ENCODE data around the gene ANO3.

The ANO3 gene

DNA sequence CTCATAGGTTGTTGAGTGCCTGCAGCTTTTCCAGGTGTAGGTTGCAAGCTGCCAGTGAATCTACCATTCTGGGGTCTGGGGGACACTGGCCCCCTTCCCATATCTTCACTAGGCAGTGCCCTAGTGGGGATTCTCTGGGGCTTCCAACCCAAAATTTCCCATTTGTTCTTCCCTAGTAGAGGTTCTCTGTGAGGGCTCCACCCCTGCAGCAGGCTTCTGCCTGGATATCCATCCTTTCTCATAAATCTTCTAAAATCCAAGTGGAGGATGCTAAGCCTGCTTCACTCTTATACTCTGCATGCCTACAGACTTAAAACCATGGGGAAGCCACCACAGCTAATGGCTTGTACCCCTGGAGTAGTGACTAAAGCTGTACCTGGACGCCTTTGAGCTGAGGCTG, 33.4 kb downstream of the ANO3 start:
- DNase-seq, result no peak

DNA sequence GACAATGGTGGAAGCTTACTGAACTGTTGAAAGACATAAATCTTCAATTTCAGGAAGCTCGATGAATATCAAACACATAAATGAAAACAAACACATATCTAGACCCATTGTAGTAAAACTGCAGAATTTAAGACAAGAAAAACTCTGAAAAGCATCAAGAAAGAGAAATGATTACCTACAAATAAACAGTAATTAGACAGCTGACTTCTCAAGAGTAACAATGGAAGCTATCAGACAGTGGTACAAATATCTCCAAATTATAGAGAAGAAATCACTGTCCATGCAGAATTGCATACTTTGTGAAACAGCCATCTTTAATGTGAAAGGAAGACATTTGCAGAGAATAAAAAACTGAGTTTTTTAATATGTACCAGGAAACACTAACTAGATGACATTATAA, 45.7 kb downstream of the ANO3 start:
- no peak for DNase-seq

DNA sequence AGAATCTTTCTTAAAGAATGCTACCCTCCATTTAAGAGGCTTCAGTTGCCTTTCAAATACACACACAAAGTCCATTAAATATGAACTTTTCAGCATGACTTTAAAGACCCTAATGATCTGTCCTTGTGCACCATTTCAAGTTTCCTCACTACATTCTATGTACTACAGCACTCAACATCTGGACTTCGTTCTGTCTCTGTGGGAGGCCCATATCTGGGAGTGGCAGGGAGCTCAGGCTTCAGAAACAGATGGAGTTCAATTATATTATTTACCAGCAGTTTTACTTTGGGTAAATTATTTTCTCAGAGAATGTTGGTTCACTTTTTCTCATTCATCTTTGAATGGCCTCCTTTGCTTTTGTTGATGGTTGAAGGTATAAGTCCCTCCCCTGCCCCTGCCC, 67.4 kb downstream of the ANO3 start:
- DNase-seq, result no peak

DNA sequence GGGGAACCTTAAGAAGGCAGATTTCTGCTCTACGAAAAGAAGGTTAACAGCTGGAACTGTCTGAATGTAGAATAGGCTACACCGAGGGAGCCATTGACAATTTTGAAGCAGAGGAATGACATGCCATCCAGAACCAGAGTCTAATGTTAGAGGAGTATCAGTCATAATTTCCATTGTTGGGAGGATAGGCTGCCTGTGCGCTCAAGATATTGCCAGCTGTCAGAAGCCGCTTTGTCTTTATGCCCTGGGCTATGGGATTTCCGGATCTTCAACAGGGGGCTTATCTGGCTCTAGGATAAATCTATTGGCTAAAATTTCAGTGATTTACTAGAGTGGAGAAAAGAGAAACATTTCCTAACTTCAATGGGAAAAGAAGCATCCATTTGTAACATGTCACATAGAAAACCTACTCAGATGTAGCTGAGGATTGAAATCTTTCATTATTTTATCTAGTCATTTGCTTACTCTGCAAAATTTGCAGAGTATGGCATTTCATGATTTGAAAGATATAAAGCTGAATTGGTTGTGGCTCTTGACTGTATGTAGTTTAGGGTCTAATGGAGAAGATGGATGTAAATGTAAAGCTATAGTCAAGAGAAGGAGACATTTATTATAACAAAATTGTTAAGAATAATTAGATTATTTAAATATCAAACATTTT, 78.9 kb downstream of the ANO3 start:
- no peak for DNase-seq

DNA sequence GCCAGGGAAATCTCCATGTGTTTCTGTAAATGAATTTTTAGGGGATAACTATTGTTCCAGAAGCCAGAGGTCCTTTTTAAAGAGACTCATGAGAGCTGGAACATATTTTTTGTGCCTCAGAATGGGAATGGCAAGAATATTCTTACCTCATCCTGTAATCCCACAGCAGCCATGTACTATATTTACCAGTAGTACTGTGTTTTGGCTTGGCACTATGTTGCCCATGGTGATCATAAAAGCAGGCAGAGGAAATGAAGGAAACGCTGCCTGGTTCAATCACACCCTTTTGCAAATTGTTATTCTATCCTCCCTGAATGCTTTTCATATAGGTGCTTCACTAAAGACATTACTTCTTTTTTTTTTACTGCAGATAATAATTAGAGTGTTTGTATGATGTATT, 81.0 kb downstream of the ANO3 start:
- DNase-seq, result no peak

DNA sequence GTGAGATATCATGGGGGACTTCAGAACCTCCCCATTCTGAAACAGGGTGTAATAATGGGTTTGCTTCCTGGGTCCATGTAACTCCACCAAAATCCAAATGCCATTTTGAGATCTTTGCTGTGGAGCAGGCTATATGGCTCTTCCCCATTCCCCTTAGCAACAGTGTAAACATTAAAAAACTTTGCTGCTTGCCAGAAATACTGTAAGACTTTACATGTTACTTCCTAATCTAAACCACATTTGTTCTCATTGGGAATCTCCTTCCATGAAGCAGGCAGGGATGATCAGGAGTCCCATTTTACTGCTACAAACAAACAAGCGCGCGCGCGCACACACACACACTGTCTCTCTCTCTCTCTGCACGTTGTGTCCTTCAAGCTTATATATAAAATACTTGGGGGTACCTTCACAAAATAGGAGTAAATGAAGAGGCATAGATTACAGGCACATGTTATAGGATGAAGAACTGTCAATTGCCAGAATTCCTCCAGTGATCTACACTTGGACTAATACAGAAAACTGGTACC, 86.5 kb downstream of the ANO3 start:
- no peak for DNase-seq

DNA sequence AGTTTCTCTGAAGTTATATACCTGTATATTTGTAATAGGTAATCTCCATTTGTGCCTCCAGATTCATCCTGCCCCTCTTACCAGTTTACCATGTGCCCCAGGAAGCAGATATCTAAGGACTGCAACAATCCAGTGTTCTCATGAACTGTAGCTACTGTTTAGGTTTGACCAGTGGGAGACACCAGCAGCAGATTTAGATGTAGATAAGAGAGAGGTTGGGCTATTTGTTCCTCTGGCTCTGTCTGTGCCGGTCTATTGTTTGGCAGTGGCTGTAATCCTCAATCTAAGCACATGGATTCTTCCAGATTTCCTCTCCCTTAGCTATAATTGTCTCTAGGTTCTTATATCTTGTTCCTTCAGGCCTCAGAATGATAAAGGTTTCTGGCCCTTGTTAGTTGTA, 88.4 kb downstream of the ANO3 start:
- DNase-seq, result no peak

DNA sequence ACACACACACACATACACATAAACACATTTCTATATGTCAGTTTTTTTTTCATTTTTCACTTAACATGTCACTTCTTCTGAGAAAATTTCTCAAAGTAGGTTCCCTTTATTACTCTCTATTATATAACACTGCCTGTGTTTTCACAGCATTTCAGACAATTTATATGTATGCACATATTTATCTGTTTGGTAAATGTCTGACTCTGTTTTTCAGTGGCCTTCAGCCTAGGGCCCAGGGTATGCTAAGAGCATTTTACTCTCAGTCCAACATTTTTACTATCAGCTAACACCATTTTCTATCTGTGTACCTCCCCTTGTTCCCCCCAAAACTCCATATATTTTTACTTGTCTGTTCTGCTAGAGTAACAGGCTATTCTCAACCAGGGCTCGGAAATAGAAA, 92.3 kb downstream of the ANO3 start:
- DNase-seq, result no peak

DNA sequence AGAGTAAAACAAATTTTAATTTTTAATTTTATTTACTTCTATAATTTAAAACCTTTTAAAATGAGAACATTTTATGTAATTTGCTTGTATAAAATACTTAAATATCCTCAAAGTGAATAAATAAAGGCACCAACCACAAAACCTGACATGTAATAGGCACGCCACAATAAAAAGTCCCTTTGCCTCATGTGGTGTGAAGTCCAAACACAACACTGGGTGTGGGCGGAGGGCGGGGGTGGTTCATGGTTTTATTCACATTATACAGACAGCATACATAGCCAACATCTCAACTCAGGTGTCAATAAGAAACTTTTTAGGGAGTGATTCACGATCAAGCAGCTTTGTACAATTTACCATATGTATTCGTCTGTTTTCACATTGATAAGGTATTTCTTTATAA, 107.9 kb downstream of the ANO3 start:
- no peak for DNase-seq

DNA sequence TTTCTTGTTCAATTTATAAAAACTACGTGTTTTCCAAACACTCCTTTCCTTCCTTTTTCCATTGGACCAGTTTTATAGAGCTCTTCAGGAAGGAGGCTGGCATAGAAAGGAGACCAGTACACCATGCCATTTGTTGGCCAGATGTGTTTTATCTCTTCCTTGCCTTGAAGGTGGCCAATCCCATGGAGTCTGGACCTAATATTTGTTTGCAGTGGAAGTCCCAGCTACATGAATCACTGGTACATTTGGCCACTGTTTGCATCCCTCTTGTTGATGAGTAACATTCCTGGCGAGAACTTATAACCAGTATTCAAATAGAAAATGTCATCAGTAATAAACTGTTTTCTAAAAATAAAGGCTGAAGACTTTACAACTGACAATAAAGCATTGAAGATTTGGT, 110.2 kb downstream of the ANO3 start:
- DNase-seq, result no peak

DNA sequence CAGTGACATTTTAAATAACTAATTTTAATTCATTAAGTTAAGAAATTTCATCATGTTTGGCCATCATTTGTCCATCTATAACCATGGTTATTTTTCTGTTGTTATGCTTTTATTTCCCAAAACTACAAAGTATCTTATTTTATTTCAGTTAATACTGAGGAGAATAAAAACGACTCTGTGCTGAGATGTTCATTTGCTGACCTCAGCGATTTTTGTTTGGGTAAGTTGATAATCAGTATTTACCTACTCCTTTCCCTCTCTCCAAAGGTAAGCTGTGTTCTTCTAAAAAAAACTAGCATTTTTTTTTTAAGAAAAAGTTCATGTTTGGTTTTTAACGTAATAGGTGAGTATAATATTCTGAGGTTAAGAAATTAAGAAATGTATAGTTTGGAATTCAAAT, 111.7 kb downstream of the ANO3 start:
- no peak for DNase-seq

DNA sequence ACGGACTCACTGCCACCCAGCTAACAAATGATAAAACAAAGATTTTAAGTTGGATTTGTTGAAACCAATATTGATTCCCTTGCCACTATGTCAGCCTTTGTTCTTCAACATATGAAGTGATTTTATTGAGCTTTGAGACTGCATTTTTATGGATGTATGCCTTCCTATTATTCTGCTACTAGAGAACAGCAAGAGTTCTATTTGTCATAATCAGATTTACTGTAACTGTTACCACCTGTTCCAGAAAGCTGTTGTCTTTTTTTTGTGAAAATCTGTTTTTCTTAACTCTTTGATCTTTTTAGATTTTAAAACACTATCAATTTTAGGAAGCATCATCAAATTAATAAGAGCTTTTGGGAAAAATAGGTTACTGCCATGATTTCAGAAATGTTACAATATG, 125.7 kb downstream of the ANO3 start:
- DNase-seq, result no peak

DNA sequence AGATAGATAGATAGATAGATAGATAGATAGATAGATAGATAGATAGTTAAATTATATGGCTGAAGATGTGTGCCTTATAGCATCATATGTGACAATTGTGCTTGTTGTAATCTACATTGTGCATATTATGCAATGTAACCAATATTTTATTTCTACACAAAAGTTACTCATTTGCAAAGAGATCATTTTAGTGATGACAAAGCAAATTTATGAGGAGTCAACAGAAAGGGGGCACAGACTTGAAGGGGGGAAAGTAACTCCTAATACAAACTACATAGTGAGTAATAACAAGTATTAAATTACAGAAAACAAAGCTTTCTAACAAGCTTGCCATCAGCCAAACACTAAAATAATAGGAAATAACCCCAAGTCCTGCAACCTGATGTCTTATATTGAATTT, 133.3 kb downstream of the ANO3 start:
- DNase-seq, result no peak

DNA sequence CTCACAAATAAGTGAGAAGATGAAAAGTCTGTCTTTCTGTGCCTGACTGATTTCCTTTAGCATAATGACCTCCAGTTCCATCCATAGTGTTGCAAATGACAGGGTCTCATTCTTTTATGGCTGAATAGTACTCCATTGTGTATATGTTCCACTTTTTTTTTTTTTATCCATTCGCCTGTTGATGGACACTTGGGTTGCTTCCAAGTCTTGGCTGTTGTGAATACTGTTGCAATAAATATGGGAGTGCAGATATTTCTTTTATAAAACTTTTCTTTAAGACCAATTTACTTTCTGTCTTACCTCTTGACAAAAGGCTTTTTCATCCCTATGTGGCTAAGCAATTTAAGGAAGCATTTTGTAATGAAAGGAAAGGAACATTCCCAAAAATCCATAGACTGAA, 135.6 kb downstream of the ANO3 start:
- no peak for DNase-seq

DNA sequence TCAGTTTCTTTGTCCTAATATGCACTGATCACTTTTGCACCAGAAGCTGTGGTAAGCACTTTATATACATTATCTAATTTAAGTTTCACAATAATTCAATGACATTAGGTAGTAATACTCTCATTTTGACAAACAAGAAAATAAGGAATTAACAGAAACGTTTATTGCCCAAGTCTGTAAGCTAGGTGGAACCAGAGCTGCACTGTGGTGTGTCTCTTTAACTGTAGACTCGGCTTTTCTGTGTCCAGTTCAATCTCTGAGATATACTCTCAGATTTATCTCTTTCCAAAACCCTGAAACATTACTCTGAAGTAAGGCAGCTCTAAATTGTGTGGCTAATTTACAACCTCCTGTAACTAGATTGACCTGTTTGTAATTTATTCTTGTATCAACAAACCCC, 139.1 kb downstream of the ANO3 start:
- no peak for DNase-seq

DNA sequence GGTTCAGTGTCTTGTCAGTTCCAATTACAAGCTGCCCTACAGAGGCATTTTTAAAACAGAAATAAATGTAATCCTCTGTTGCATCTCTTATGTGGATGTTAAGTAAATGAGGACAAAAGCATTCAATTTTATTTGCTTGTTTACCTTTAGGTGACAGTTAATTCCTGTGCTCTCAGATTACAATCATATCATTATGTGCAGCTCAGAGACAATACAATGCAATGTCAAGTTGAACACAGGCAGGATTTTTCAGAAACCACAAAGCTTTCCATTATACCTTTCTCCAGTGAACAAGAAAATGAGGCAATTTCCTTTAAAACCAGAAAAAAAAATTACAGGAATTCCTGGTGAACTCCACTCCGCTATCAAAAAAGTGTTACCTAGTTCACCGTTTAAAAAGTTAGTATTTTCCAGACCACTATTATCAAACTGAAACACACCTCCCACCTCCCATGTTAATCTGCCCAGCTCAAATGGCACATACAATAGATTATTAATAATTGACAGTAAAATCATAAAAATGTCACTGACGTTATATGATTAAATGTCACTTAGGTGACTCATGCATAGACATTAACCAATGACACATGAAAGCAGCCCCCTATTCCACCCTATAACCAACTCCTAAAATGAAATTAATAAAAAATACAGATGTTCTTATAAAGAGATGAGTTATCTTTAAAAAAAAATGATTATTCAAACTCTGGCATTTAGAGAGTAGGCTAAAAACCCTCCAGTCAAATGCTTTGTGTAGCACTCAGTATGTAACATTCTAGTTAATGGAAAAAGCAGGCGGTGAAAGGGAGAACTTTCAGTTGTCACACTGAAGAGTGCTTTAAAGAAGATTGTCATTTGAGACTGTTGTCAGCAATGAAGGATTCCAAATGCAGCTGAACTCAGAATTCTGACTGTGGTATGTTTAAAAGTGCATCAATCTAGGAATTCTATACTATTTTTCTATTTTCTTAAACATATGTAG, 141.6 kb downstream of the ANO3 start:
- no peak for DNase-seq

DNA sequence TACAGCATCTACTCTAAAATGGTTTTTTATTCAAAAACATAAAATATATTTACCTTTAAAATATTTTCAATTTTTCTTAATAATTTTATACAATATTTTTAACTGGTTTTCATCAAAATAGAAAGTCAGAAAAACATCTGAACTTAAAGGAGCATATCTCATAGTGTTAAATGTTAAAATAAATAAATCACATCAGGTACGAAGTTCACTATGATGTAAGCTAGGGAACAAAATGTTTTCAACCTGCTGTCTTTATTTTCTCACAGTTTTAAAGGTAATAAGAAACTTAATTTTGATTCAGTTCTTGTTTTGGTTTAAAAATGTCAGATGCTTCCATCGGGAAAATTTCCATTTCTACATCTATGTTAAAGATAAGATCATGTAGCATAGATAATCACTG, 142.5 kb downstream of the ANO3 start:
- no peak for DNase-seq

DNA sequence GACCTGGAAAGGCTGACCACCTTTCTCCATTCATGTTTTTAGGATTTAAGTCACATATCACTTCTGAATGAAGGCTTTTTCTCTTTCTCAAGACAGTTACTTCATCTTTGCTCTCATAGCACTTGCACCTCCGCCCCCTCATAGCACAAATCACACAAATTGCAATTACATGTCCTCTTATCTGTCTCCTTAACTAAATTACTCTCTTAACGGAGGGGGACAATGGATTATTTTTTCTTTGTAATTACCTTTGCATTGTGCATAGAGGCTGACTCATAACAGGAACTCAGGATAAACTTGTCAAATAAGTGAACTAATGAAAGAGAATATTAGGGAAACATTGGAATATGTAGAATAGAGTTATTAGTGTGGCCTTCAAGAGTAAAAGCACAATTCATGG, 145.5 kb downstream of the ANO3 start:
- DNase-seq, result no peak

DNA sequence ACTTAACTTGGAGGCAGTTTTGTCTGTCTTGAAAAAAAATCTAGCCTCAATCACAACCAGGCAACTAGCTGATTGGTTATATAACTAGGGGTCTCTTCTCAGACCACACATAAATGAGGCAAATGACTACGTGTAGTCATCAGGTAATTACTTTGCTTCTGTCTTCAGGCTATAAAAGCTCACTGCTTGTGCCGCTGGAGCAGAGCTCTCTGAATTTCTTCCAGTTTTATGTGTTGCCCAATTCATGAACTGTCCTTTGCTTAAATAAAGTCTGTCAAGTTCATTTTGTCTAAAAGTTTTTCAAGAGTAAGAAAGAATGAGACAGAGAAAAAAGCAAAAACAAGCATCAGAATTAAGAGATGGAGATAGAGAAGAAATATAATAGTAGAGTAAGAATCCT, 146.8 kb downstream of the ANO3 start:
- no peak for DNase-seq

DNA sequence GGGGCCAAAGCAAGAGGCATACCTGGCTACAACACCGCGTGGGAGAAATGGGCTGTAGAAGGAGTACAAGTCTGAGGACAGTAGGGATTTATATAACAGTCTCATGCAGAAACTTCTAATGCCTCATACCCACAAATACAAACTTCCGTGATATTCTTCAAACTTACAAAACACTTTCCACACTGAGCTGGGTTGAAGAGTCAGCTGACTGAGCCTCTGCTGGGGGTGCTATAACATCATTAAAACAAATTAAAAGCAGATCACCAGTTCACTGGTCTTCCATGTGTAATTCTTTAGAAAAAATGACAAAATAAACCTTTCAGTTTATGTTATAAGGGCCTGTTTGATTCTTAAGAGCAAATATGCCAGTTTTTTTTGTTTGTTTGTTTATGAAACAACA, 148.1 kb downstream of the ANO3 start:
- DNase-seq, result no peak

DNA sequence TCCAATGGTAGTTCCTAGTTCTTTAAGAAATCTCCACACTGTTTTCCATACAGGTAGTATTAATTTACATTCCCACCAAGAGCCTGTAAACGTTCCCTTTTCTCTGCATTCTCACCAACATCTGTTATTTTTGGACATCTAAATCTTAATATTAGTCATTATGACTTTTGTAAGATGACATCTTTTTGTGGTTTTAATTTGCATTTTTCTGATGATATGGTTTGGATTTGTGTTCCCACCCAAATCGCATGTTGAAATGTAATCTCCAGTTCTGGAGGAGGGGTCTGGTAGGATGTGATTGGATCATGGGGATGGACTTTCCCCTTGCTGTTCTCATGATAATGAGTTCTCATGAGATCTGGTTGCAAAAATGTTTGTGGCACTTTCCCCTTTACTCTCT, 151.2 kb downstream of the ANO3 start:
- DNase-seq, result no peak

DNA sequence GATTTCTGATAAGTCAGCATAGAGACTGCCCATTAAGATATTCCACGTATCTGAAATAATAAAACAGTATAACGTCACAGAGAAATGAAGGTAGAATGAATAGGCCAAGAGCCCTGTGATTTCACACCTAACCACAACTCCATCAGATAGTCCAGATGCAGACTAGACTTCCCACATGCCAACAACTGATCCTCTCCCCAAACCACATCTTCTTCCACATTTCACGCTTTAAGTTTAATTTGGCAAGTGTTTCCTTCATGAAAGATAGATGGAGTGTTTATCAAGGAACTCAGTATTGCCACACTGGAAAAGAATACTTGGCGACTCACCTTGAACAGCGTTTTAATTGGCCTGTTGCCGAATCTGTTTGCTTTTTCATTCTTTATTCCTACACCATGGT, 158.6 kb downstream of the ANO3 start:
- no peak for DNase-seq

DNA sequence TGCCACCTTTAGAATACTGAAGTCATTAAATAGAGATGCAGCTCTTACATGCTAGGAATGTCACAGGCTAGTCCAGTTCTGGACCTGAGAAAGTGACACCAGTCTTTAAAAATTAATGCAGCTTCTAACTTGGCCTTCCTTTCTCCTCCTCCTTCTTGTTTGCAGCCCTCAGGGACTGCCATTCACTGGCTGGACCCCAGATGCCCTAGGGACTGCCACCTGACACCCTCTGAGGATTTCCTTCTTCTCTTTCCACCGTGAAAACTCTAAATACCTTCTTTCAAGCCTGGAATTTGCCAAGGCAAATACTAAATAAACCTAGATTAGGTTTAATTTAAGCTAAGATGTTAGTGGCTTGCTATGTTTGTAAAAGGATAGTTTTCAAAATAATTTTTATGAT, 161.7 kb downstream of the ANO3 start:
- DNase-seq, result no peak

DNA sequence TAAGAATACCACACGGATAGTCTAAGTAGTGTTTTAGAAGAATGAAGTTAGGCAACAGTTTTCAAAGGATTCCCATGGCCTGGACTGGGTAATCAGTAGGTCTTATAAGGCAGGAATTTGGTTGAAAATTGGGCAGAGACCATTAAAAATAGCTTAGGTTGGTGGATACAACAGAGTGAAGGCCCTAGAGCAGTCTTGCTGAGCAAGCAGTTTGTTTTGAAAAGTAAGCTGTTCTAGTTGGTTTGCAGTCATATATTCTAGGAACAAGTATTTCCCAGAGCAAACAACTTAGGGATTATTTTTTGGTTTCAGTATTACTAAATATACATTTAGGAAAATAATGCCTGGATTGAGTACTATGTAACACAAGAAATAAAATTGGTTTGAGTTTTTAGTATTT, 175.3 kb downstream of the ANO3 start:
- DNase-seq, result no peak

Measured in 8988T (cell line).